Stimulated activated CD4-positive, alpha-beta T cell treated with anti-CD3 and anti-CD28 coated beads, Interleukin-15, amount 100 ng/mL, for 1 hour (primary cell): ENCODE results near the gene KCNB1.

Source experiments
- DNase-seq, 2 donors: peaks; one replicate each; pipeline ENCODE4 v3.0.0-alpha.2; 2020; ENCODE audit warnings: low read depth in 1 of 2, low spot score in 1 of 2

The KCNB1 gene

GRCh38 chr20:49444553-49444990, 37.9 kb downstream of the KCNB1 start:
- no peak for DNase-seq

GRCh38 chr20:49437057-49437456, 45.4 kb downstream of the KCNB1 start:
- DNase-seq, result no peak

DNA sequence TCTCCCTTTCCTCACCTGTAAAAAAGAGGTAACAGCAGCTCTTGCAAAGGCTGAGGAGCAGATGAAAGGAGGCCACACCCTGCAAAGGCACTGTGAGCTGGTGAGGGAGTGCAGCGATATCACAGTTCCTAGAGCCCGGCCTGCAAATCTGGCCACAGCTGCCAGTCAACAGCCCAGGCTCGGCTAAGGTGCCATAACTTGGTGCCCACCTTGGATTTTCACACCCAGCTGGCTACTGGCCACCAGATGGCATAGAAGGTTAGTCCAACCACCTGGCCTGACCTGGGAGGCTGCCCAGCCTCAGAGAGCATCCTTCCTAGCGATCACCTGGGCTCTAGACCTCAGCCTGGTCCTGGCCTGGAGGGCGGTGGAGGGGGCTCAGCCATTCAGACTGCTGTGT, 46.8 kb downstream of the KCNB1 start:
- DNase-seq, result no peak

DNA sequence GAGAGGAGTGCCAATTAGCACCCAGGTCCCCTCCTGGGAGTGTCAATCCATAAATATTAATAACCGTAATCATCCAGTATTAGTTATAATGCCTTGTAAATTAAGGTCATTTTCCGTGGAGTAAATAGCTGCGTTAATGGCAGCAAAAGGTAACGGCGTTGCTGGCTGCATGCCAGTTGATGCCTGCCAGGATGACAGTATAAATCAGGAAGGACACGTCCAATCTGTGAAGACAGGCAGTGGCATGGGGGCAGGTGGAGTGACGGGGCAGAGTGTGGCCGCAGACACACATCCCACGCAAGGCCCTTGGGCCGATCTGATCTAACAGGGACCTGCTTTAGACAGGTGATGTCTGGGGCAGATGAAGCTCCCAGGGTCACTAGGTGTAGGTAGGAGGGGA, 49.1 kb downstream of the KCNB1 start:
- DNase-seq, result no peak

DNA sequence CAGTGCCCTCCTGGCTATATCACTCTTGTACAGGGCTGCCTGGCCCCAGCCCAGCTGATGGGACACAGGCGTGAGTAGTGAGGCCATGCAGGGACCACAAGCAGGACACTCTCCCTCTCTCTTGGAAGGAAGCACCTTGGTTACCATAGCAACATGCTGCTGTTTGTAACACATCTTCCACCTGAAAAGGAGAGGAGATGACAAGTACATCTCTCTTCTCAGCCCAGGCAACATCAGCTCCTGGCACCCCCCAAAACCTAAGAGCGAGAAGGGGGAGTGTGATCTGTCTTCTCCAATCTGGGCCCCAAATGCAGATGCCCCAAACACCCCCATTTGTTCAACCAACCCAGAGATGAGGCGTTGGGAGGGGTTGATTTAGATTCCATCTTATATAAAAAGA, 49.9 kb downstream of the KCNB1 start:
- no peak for DNase-seq

GRCh38 chr20:49431329-49431728, 51.1 kb downstream of the KCNB1 start:
- no peak for DNase-seq

- no peak for DNase-seq
Observed at GRCh38 chr20:49430320-49430719, 52.1 kb downstream of the KCNB1 start.

- DNase-seq, result no peak
Observed at GRCh38 chr20:49427751-49428518, 54.5 kb downstream of the KCNB1 start.

GRCh38 chr20:49426873-49427272, 55.6 kb downstream of the KCNB1 start:
- DNase-seq, result no peak

DNA sequence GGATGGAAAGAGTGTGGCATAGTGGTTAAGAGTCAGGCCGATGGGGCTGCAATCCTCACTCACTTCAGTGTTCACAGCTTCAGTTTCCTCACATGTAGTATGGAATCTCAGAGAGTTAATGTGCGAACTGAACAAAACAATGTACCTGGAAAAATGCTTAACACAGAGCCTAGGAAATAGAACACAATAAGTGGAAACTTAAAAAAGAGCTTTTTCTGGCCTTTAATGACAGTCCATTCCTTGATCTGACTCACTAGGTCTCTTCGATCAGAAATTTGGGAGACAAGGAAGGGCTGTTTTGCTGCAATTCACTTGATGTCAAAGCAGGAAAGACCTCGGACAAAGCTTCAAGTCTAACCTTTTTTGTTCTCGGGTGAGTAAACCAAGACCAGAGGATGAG, 56.1 kb downstream of the KCNB1 start:
- DNase-seq, result no peak

- no peak for DNase-seq
Observed at GRCh38 chr20:49424536-49424935, 57.9 kb downstream of the KCNB1 start.

DNA sequence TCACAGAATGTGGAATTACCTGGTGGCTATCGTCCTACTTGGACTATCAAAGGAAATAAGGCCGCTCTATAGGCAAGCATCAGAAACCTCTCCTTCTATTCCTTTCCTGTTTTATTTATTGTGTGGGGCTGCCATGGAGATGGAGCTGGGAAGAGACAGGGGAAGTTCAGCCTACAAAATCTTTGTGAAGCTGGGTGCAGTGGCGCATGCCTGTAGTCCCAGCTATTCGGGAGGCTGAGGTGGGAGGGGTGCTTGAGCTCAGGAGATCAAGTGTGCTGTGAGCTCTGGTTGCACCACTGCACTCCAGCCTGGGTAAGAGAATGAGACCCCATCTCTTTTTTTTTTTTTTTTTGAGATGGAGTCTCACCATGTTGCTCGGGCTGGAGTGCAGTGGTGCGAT, 60.3 kb downstream of the KCNB1 start:
- DNase-seq, result no peak

DNA sequence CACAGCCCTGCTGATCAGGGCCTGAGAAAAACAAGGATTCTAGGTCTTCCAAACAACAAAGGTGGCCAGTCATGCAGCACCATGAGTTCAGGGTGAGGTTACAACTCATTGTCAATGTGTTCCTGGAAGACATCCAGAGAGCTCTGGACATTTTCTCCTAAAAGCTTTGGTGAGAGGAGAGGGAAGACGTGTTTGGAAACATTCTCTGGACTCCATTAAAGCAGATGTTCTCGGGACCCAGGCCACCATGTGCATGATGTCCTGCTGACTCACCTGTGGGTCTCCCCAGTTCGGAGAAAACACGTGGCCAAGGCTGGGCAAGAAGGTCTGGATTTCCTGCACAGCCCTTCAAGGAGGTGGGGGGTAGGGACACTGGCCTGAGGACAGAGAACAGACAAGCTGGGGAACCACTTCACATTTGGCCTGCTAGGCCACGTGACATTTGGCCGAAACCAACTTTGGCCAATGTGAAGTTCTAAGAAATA, 61.6 kb downstream of the KCNB1 start:
- DNase-seq, result no peak

GRCh38 chr20:49420292-49420691, 62.2 kb downstream of the KCNB1 start:
- DNase-seq, result no peak

- no peak for DNase-seq
Observed at GRCh38 chr20:49419785-49420184, 62.7 kb downstream of the KCNB1 start.

- DNase-seq, result no peak
Observed at GRCh38 chr20:49418809-49419208, 63.7 kb downstream of the KCNB1 start.

DNA sequence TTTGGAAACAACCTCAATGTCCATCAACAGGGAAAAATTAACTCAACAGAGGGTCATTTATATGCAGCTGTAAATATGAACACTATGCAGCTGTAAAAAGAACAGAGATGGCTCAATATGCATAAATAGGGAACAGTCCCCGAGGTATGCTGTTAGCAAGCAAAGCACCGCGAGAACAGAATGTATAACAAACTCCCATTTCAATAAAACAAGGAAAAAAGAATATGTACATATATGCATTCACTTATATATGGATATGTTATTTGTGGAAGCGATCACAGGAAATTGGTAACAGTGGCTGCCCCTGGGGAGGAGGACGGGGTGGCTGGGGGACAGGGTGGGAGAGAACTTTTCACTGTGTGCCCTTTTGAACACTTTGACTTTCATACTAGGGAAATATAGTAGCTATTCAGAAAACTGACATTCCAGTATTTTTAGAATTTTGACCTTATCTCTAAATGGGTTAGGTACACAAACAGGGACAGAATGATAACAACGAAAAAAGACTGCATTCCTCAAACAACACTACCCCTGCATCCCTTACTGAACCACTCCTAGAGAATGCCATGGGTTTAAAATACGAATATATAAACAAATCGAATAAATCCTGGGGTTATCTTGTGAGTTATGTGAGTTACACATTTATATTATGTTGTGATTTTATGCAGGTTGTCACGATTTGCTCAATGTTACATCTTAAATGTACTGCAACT, 64.5 kb downstream of the KCNB1 start:
- no peak for DNase-seq

DNA sequence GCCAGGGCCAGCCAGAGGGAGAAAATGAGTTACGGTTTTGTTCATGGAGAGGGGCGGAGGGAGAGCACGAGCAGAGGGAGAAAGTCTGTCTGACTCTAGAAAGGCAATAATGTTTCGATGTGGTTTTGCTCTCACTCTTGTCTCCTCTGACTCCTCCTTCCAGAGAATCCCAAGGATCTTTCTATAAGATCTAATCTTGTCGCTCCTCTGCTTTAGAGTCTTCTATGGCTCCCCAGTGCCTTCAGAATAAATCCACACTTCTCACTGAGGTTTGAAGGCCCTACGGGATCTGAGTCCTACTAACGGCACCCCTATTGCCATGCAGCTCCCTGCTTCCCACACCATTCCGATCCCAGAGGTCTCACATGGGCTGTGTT, 66.8 kb downstream of the KCNB1 start:
- no peak for DNase-seq

DNA sequence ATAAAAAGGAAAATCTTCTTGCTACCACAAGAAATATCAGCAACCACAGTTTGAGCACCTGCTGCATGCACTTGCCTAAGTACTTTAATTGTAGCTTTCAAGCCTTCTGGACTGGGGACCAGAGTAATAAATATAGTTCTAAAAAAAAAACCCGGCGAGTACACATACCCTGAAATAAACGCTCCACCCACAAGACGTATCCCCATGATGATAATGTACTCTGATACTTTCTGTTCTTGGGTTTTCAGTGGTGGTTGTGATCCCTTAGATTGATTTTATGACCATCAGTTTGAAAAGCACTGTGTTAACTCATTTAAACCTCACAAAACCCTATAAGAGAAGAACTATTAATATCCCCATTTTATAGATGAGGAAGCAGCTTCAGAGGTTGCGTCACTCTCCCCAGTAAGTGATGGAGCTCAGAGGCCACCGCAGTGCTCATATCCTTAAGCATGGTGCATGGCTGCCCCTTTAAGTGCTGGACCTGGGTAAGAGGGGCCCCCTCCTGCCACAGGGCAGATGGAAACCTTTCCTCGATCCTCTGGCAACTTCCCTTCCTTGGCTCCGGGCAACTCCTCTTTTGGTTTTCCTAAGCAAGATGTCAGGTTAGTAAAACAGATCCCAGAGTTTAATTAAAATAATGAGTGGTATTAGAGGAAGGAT, 67.3 kb downstream of the KCNB1 start:
- no peak for DNase-seq

DNA sequence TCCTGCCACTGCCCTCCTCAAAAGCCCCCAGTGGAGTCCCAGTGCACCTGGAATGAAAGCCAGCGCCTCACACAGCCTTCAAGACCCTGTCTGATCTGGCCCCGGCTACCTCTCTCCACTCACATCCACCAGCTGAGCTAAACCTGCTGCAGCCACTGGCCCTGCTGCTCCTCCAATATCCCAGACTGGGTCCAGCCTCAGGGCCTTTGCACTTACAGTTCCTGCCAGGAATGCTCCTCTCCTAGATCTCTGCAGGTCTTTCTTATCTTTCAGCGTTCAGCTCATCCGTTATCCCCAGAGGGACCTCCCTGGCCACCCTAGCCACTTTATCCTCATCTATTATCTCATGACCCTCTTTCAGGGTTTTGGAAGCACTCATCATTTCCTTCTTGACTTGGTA, 68.8 kb downstream of the KCNB1 start:
- no peak for DNase-seq

DNA sequence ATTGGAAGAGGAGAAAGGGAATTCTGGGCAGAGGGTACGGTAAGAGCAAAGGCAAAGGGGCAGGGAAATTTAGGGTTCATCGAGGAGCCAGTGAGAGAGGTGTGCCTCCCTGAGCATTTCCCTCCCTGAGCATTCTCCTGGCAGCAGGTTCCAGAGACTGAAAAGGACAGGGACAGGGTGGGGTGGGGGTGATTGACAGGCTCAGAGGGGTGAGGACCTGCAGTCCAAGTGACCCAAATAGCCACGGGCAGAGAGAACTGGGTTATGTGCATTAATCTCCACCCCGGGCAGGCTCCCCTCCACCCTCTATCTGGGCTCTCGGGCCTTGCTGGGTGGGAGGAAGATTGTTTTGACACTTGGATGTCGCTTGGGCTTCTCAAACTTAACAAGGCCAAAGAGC, 69.5 kb downstream of the KCNB1 start:
- no peak for DNase-seq

DNA sequence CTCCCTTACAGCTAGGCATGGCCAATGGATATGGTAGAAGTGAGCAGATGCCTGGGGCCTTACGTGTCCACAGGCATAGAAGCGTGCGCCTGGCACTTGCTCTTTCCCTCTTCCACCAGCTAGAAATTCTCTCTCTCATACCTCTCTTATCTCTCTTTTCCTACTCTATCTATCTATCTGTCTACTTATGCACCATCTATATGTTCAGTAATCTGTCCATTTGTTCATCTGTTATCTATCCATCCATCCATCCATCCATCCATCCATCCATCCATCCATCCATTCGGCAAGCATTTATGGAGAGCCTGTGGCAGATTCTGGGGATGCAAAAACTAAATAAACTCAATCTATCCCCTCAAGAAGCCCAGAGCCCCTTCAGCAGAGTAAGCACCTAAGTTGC, 70.2 kb downstream of the KCNB1 start:
- DNase-seq, result no peak
